Endothelial cell of umbilical vein (primary cell): Measurements from ENCODE around the gene NGEF. TPM values are rescaled to one million over a fixed set of nuclear protein-coding genes. Genes with fewer than 3 reads are reported as not detected.

Source experiments
- BruUV-seq: library from RNA; stranded (reverse); fragments of 400-500 nt; replicated peaks from 2 replicates; lab custom pipeline; 2021; lab: Mats Ljungman, UMichigan
- CTCF ChIA-PET: fragments of 300-600, 350-600 bp; sonication (Branson Sonifier 250); formaldehyde crosslinking; loops from one replicate; lab custom pipeline; 2021; ENCODE audit warnings: antibody characterized with exemption, inconsistent platforms; lab: Charles Lee
- POLR2A ChIA-PET: fragments of 300-600, 350-600 bp; sonication (Branson Sonifier 250); formaldehyde crosslinking; loops from one replicate; lab custom pipeline; 2021; ENCODE audit warnings: antibody characterized with exemption, inconsistent platforms; lab: Charles Lee
- DNase-seq: peaks from one replicate; pipeline ENCODE4 v3.0.0-alpha.2; 2011; ENCODE audit warnings: low read depth, low spot score
- FAIRE-seq: peaks from 2 replicates; lab custom pipeline; 2011; peaks lifted over from hg19 to GRCh38; lab: Jason Lieb, UNC
- H2AFZ ChIP-seq: 2 replicates; pipeline ENCODE4 v1.6.0; 2012; ENCODE audit warnings: low read depth, low read length, control low read depth, inconsistent platforms
- H3K27ac ChIP-seq: 2 replicates; pipeline ENCODE4 v1.5.1; 2011; ENCODE audit warnings: low read depth, mild to moderate bottlenecking, control low read depth, low read length, moderate library complexity; ENCODE audit not compliant: insufficient read depth
- H3K27me3 ChIP-seq, 2 experiments: 2 replicates each; pipeline versions ENCODE4 v1.6.0 to v1.6.1; 2011; ENCODE audit warnings: low read length in 2 of 2, mixed read lengths in 1 of 2; ENCODE audit not compliant: control insufficient read depth in 2 of 2, insufficient read depth in 2 of 2
- H3K36me3 ChIP-seq, 2 experiments: 2 replicates in 1 of 2; 3 replicates in 1 of 2; pipeline ENCODE4 v1.5.1; 2011; ENCODE audit warnings: low read length in 2 of 2, mild to moderate bottlenecking in 1 of 2, moderate library complexity in 1 of 2; ENCODE audit not compliant: control insufficient read depth in 2 of 2, insufficient read depth in 2 of 2; ENCODE audit errors: extremely low read depth in 1 of 2
- H3K4me1 ChIP-seq: 3 replicates; pipeline ENCODE4 v1.5.1; 2011; ENCODE audit warnings: mild to moderate bottlenecking, low read length; ENCODE audit not compliant: control insufficient read depth, insufficient read depth; ENCODE audit errors: extremely low read depth
- H3K4me2 ChIP-seq: 2 replicates; pipeline ENCODE4 v1.6.1; 2011; ENCODE audit warnings: low read length, control low read depth, mixed read lengths; ENCODE audit not compliant: insufficient read depth
- H3K4me3 ChIP-seq, 3 experiments: fragments of 200-600 bp in 1 of 3; sonication (generic), shearing (Covaris generic) in 1 of 3; replicated peaks in 1 of 3; 2 replicates each; pipeline ENCODE4 v1.5.1; 2011 to 2016; ENCODE audit warnings: control low read depth in 3 of 3, low read length in 3 of 3, mild to moderate bottlenecking in 2 of 3, inconsistent platforms in 1 of 3, low read depth in 1 of 3, moderate library complexity in 1 of 3; ENCODE audit not compliant: insufficient read depth in 1 of 3
- H3K79me2 ChIP-seq: 2 replicates; pipeline ENCODE4 v1.6.0; 2012; ENCODE audit warnings: low read length, inconsistent platforms; ENCODE audit not compliant: control insufficient read depth, insufficient read depth
- H3K9ac ChIP-seq: replicated peaks from 2 replicates; pipeline ENCODE3; 2011; ENCODE audit warnings: low read length, control low read depth; ENCODE audit not compliant: insufficient read depth; ENCODE audit errors: extremely low read depth
- H3K9me1 ChIP-seq: replicated peaks from 3 replicates; pipeline ENCODE4 v1.6.0; 2011; ENCODE audit warnings: mild to moderate bottlenecking, low read length; ENCODE audit not compliant: control insufficient read depth, insufficient read depth; ENCODE audit errors: extremely low read depth
- H3K9me3 ChIP-seq: replicated peaks from 2 replicates; pipeline ENCODE4 v1.5.1; 2012; ENCODE audit warnings: low read length, inconsistent platforms; ENCODE audit not compliant: control insufficient read depth, insufficient read depth
- H4K20me1 ChIP-seq: replicated peaks from 2 replicates; pipeline ENCODE3; 2011; ENCODE audit warnings: mild to moderate bottlenecking, low read length; ENCODE audit not compliant: control insufficient read depth, insufficient read depth; ENCODE audit errors: extremely low read depth
- EZH2 ChIP-seq: IDR thresholded peaks from 2 replicates; pipeline ENCODE4 v1.6.1; 2012; ENCODE audit warnings: borderline replicate concordance, low read depth, mild to moderate bottlenecking, moderate library complexity, low read length, inconsistent platforms; ENCODE audit not compliant: severe bottlenecking
- FOS ChIP-seq: IDR thresholded peaks from 2 replicates; pipeline ENCODE4 v1.6.1; 2011; ENCODE audit warnings: mild to moderate bottlenecking, low read length, moderate library complexity, borderline replicate concordance; ENCODE audit not compliant: insufficient read depth
- GATA2 ChIP-seq: IDR thresholded peaks from 2 replicates; pipeline ENCODE4 v1.7.0; 2011; ENCODE audit warnings: low read depth, mild to moderate bottlenecking, moderate library complexity, mixed read lengths, low read length; ENCODE audit not compliant: insufficient read length, insufficient read depth
- JUN ChIP-seq: IDR thresholded peaks from 2 replicates; pipeline ENCODE4 v1.6.1; 2011; ENCODE audit warnings: borderline replicate concordance, low read depth; ENCODE audit not compliant: insufficient read length, insufficient read depth
- MYC ChIP-seq: IDR thresholded peaks from one replicate; pipeline ENCODE4 v1.6.1; 2011; ENCODE audit warnings: mild to moderate bottlenecking, low read depth, low read length
- POLR2A ChIP-seq: IDR thresholded peaks from 2 replicates; pipeline ENCODE4 v1.6.1; 2012; ENCODE audit warnings: low read depth, mild to moderate bottlenecking, control low read depth, low read length
- POLR2AphosphoS5 ChIP-seq: IDR thresholded peaks from 2 replicates; pipeline ENCODE4 v1.6.1; 2012; ENCODE audit warnings: low read depth, mild to moderate bottlenecking, control low read depth, low read length, moderate library complexity; ENCODE audit not compliant: insufficient read depth
- dilution Hi-C: fragments of 300-500 bp; cut with MboI; formaldehyde crosslinking; loops from one replicate; pipeline ENCODE4 v1.15.0; 2019; ENCODE audit warnings: low sequenced_read_pairs; ENCODE audit not compliant: extremely low pct_ligation_motif_present
- intact Hi-C: fragments of 100-400 bp; cut with micrococcal nuclease; formaldehyde crosslinking; loops from one replicate; pipeline ENCODE4 v1.10.0; 2022
- polyA plus RNA-seq, 4 experiments: library from polyadenylated mRNA; depleted of rRNA in 3 of 4; stranded (reverse) in 3 of 4; unstranded in 1 of 4; fragments of >200 nt; gene quantifications; 2 replicates each; pipeline versions ENCODE4 v1.2.1 to v1.2.3, GENCODE V29; 2011 to 2012; ENCODE audit warnings: missing spikeins in 1 of 4
- total RNA-seq: library from RNA; stranded (reverse); gene quantifications from 2 replicates; pipeline ENCODE4 v1.2.3, GENCODE V29; 2021
- TF ChIP-seq, protein P1 (sequence below): IDR thresholded peaks from 2 replicates; pipeline ENCODE4 v1.6.1; 2011; ENCODE audit not compliant: insufficient read depth, insufficient read length
- TF ChIP-seq, protein P2 (sequence below), 2 donors: IDR thresholded peaks; 1 replicate in 1 of 2; 2 replicates in 1 of 2; pipeline ENCODE4 v1.5.1; 2011; ENCODE audit warnings: low read length in 2 of 2, mild to moderate bottlenecking in 2 of 2, moderate library complexity in 2 of 2, control low read depth in 1 of 2, inconsistent platforms in 1 of 2, low read depth in 1 of 2; ENCODE audit not compliant: insufficient read depth in 1 of 2; ENCODE audit errors: extremely low read depth in 1 of 2

The NGEF gene
- total and polyA plus RNA-seq, 2 donors (not counting 3 experiments of a cell fraction or from before 2014, with no cell fraction given) = 0.22 to 0.41 TPM

DNA sequence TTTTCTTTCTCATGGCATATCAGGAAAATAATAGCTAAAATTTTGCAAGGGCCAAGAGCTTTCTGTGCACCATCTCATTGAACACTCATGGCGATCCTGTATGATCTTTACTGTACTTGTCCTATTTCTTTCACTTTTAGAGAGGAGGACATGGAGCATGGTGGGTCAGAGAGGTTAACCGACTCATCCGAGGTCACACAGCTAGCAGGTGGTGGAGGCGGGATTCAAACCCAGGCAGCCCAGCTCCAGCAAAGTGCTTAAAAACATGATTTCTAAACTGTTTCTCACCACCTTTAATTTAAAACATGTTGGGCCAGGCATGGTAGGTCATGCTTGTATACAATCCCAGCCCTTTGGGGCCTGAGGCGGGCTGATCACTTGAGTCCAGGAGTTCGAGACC, 6.4 kb downstream of the NGEF start:
- ChIA-PET POLR2A (no interaction called here), CTCF (interaction anchor here (1.2 to 3.1 kb wide), 2 partner anchors 22 to 48 kb away, joined by 3 to 13 read pairs; no protein-coding TSS in a partner anchor)
- H3K9ac ChIP-seq = no peak overlapping the region
- H3K27me3 ChIP-seq = peaks cover 3% of the 10 kb centered on the region in 2 experiments
- BruUV-seq = no TSS peak
- FAIRE-seq (no peak), DNase-seq (no peak)
- H3K4me2 ChIP-seq = no peak overlapping the region
- dilution Hi-C loops = no loop called here
- no peaks in the 10 kb centered on the region for H3K79me2 ChIP-seq
- no peaks in the 10 kb centered on the region for H3K9me1 ChIP-seq
- no peaks in the 10 kb centered on the region for H3K4me1 ChIP-seq
- intact Hi-C loops = no loop called here
- H3K27ac ChIP-seq = no peak overlapping the region
- TF ChIP-seq MYC (no peak), EZH2 (no peak), GATA2 (no peak), FOS (no peak), POLR2AphosphoS5 (no peak), POLR2A (no peak), JUN (no peak)
- TF ChIP-seq, protein P1, sequence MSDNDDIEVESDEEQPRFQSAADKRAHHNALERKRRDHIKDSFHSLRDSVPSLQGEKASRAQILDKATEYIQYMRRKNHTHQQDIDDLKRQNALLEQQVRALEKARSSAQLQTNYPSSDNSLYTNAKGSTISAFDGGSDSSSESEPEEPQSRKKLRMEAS = no peak
- H3K36me3 ChIP-seq = no peaks in the 10 kb centered on the region
- no peaks in the 10 kb centered on the region for H4K20me1 ChIP-seq
- no peak overlapping the region for H3K4me3 ChIP-seq
- H2AFZ ChIP-seq = no peak overlapping the region
- H3K9me3 ChIP-seq = no peaks in the 10 kb centered on the region

DNA sequence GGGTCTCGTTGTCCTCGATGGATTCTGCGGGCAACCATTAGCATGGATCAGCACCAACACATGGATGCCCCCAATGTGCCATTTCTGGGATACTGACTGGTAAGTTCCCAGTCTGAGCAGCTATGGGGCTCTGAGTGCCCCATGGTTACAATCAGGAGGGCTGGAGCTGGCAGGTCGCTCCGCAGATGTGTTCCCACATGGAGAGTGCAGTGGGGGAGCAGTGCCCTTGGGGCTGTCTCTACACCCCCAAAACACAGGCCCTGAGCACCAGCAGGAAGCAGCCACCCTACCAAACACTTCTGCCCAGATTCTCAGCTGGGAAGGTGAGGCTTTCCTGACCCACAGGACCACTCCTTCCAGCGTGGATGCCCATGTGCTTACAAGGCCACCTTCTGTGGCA, 8.0 kb downstream of the NGEF start:
- Histone ChIP-seq H3K9me3 (no peaks in the 10 kb centered on the region), H3K9ac (no peak overlapping the region), H3K4me2 (no peak overlapping the region), H2AFZ (no peak overlapping the region), H3K4me1 (no peaks in the 10 kb centered on the region), H3K27ac (no peak overlapping the region), H3K27me3 (peaks cover 3% of the 10 kb centered on the region in 2 experiments), H3K79me2 (no peaks in the 10 kb centered on the region), H3K9me1 (no peaks in the 10 kb centered on the region), H4K20me1 (no peaks in the 10 kb centered on the region), H3K4me3 (no peak overlapping the region), H3K36me3 (no peaks in the 10 kb centered on the region)
- dilution Hi-C loops = no loop called here
- ChIA-PET CTCF (no interaction called here), POLR2A (no interaction called here)
- no TSS peak for BruUV-seq
- TF ChIP-seq POLR2A = no peak
- TF ChIP-seq MYC = no peak
- no peak for TF ChIP-seq EZH2
- TF ChIP-seq FOS = no peak
- no peak for TF ChIP-seq GATA2
- no peak for TF ChIP-seq JUN
- TF ChIP-seq, protein P1 = no peak
- TF ChIP-seq, protein P2, sequence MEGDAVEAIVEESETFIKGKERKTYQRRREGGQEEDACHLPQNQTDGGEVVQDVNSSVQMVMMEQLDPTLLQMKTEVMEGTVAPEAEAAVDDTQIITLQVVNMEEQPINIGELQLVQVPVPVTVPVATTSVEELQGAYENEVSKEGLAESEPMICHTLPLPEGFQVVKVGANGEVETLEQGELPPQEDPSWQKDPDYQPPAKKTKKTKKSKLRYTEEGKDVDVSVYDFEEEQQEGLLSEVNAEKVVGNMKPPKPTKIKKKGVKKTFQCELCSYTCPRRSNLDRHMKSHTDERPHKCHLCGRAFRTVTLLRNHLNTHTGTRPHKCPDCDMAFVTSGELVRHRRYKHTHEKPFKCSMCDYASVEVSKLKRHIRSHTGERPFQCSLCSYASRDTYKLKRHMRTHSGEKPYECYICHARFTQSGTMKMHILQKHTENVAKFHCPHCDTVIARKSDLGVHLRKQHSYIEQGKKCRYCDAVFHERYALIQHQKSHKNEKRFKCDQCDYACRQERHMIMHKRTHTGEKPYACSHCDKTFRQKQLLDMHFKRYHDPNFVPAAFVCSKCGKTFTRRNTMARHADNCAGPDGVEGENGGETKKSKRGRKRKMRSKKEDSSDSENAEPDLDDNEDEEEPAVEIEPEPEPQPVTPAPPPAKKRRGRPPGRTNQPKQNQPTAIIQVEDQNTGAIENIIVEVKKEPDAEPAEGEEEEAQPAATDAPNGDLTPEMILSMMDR (IDR thresholded peaks at IDR 0.05; ENCODE audit: extremely low read depth in 1 of 2, insufficient read depth in 1 of 2, low read depth in 1 of 2, low read length in 2 of 2) = no peak
- TF ChIP-seq POLR2AphosphoS5 = no peak
- intact Hi-C loops = no loop called here
- FAIRE-seq = no peak
- no peak for DNase-seq
